Fibroblast of pulmonary artery (primary cell): ENCODE data around the gene LMAN1L.
A peak's percentile ranks its signal among the peaks of the same experiment; 100 is the strongest.

Experiments used
- DNase-seq: peaks from one replicate; pipeline ENCODE4 v3.0.0-alpha.2; 2010; ENCODE audit warnings: low read depth
- H3K4me3 ChIP-seq: replicated peaks from 2 replicates; pipeline ENCODE4 v1.5.1; 2011; ENCODE audit warnings: low read depth, mild to moderate bottlenecking, control low read depth, low read length, moderate library complexity
- TF ChIP-seq, protein P1 (sequence below): IDR thresholded peaks from 2 replicates; pipeline ENCODE4 v1.5.1; 2011; ENCODE audit warnings: mild to moderate bottlenecking, control low read depth, low read length, inconsistent platforms; ENCODE audit errors: missing control alignments

Gene LMAN1L

GRCh38 chr15:74832826-74833225, 20.2 kb downstream of the LMAN1L start:
- H3K4me3 ChIP-seq = no peak overlapping the region
- DNase-seq = no peak
- TF ChIP-seq, protein P1, sequence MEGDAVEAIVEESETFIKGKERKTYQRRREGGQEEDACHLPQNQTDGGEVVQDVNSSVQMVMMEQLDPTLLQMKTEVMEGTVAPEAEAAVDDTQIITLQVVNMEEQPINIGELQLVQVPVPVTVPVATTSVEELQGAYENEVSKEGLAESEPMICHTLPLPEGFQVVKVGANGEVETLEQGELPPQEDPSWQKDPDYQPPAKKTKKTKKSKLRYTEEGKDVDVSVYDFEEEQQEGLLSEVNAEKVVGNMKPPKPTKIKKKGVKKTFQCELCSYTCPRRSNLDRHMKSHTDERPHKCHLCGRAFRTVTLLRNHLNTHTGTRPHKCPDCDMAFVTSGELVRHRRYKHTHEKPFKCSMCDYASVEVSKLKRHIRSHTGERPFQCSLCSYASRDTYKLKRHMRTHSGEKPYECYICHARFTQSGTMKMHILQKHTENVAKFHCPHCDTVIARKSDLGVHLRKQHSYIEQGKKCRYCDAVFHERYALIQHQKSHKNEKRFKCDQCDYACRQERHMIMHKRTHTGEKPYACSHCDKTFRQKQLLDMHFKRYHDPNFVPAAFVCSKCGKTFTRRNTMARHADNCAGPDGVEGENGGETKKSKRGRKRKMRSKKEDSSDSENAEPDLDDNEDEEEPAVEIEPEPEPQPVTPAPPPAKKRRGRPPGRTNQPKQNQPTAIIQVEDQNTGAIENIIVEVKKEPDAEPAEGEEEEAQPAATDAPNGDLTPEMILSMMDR = no peak

DNA sequence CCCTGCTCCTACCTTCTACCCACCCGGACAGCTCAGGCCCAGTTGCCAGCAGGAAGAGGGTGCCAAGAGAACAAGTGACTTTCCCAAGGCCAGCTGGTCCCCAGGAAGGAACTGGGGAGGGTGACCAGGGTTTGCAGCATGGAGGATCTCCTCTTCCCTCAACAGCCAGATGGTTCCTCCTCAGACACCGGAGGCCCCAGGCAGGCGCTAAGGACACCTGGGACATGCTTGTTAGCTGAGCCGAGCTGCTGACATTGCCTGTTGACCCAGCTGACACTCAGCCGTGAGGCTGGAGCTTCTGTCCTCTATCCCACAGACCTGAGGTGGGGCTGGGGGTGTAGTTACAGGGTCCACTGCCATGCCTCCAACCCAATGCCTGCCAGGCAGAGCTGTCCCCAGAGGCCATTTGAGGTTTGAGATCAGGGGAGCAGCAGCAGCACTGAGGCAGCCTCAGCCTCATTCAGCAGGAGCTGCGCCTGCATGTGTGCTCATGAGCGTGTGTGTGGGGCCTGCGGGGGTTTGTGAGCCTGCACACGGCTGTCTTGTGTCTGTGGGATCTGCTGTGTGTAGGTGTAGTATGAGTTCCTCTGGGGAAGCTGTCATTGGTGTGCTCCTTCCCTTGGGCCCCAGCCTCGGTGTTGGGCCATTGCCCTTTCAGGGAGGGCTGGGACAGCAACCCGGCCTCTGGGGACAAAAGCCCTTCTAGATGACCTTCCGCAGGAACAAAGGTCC, 20.9 kb downstream of the LMAN1L start:
- TF ChIP-seq, protein P1 = no peak
- DNase-seq = no peak
- H3K4me3 ChIP-seq = no peak overlapping the region

DNA sequence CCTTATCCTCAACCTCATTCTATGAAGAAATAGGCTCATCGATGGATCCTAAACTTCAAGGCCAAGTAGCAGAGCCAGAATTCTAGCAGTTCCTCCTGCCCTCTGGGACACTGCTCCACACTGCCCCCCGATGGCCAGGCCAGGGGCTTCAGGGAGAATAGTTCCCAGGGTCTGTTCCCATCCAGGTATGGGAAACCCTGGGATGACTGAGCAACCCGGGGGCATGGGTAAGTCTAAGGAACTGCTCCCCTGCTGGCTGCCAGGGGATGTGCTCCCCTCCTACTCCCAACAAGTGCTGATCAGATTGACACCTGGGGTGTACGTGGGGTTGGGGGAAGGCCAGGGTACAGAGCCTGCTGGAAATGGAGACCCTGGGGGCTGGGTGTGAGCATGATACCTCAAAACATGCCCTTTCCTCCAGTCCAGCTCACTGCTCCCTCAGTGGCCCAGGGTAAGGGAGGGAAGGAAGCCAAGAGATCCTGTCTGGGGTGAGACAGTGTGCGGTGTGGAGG, 22.7 kb downstream of the LMAN1L start:
- no peak overlapping the region for H3K4me3 ChIP-seq
- TF ChIP-seq, protein P1 = peak; percentile 88
- DNase-seq = peak; percentile 57

GRCh38 chr15:74836846-74837245, 24.2 kb downstream of the LMAN1L start:
- no peak overlapping the region for H3K4me3 ChIP-seq
- TF ChIP-seq, protein P1 = no peak
- no peak for DNase-seq

- no peak for DNase-seq
- TF ChIP-seq, protein P1 = no peak
- H3K4me3 ChIP-seq = no peak overlapping the region
Measured at GRCh38 chr15:74837482-74838136, 25.0 kb downstream of the LMAN1L start.

- no peak overlapping the region for H3K4me3 ChIP-seq
- TF ChIP-seq, protein P1 = no peak
- no peak for DNase-seq
Measured at GRCh38 chr15:74838137-74838516, 25.5 kb downstream of the LMAN1L start.
